GM19463 (cell line): Measurements from ENCODE around the gene TLL2.

Experiments used
- ATAC-seq: cut with Tn5 transposase; IDR thresholded peaks from one replicate; pipeline ENCODE4 v1.9.1; 2021; ENCODE audit warnings: mild to moderate bottlenecking, moderate library complexity; ENCODE audit not compliant: unreplicated experiment

The TLL2 gene

DNA sequence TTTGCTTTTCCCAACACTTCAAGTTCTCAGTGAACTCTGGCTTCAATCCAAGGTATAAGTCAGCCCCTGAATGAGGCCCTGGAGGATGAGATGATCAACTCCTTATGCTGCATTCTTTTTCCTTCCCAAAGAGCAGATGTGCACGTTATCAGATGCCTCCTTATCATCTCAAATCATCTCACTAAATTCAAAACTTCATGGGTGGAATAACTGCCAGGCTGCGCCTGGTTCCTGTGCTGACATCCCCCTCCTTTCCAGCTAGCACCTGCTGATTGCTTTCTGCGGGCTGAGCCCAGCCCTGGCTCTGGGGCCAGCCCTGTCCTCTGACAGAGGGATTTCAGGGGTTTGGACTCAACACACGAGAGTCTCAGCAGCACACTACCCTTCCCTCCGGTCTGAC, 44.9 kb downstream of the TLL2 start:
- ATAC-seq, result no peak

DNA sequence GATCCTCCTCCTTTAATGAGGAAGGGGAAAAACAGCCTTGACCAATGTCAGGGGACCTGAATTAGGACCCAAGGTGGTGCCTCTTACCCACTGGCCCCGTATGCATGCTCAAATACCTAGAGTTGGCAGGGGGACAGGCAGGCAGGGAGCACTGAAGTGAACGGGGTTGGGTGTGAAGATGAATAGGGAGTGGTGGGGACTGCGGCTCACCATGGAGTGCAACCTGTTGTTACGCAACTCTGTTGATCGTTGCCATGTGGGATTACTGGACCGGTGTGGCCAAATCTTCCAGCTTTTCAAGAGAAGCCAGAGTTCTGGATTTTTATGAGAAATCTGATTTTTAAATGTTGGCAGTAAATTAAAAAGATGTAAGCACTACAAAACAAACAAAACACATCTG, 48.1 kb downstream of the TLL2 start:
- ATAC-seq, result no peak

DNA sequence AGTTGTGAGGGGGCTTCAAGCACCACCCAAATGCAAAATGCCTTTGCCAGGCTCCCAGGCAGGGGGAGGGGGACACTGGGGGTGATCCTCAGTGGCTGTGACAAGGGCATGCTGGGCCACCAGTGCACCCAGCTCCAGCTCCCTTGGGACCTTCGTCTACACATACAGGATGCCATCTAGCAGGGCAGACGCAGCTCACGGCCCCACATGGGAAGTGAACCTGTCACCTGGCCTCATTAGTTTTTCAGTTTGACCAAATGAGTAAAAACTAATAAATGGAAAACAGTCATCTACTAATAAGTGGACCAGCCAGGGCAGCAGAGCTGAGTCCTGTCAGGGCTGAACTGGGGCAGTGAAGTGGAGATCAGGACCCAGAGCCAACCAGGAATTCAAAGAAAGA, 50.2 kb downstream of the TLL2 start:
- no peak for ATAC-seq

DNA sequence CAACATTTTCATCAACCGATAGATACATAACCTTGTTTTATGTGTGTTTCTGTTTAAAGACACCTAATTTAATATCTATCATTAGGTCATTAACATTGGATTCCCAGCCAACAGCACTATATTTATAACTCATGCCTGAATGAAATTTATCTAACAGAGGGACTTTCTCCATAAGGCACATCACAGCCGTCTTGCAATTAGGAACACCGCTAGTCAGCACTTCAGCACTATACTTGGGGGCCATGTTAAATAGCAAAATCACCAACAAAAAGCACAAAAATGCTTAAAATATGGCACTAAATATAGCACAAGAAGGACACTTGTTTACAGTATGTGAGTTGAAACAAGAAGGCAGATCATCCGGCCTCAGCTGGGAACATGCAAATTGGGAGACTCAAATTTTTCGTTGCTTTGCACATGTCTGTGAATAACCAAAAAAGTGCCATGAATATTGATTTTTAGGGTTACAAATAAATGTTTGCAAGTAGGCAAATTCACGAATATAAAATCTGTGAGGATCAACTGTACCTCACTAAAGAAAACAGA, 51.0 kb downstream of the TLL2 start:
- no peak for ATAC-seq

DNA sequence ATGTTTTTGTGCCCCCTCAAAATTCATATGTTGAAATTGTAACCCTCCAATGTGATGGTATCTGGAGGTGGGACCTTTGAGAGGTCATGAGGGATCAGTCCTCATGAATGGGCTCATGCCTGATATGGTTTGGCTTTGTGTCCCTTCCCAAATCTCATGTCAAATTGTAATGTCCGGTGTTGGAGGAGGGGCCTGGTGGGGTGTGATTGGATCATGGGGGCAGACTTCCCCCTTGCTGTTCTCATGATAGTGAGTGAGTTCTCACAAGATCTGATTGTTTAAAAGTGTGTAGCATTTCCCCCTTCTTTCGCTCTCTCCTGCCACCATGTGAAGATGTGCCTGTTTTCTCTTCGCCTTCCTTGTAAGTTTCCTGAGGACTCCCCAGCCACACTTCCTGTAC, 53.4 kb downstream of the TLL2 start:
- ATAC-seq, result no peak

DNA sequence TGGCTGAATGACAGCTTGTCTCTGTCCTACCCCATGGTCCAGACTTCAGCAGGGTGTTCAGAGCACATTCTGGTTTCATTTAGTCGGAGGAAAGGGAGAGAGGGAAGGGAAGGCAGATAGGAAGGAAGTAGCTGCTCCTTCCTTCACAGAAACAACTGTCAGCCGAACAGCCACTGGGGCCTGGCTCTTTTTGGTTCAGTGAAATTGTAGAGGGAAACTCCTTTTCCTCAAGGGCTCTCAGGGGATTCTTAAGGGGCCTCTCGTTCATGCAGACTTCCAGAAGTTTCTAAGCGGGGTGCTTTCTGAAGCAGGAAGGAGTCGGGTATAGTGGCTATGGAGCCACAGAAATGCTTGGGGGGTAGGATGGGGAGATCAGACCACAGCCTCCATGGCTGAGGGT, 56.4 kb downstream of the TLL2 start:
- no peak for ATAC-seq

DNA sequence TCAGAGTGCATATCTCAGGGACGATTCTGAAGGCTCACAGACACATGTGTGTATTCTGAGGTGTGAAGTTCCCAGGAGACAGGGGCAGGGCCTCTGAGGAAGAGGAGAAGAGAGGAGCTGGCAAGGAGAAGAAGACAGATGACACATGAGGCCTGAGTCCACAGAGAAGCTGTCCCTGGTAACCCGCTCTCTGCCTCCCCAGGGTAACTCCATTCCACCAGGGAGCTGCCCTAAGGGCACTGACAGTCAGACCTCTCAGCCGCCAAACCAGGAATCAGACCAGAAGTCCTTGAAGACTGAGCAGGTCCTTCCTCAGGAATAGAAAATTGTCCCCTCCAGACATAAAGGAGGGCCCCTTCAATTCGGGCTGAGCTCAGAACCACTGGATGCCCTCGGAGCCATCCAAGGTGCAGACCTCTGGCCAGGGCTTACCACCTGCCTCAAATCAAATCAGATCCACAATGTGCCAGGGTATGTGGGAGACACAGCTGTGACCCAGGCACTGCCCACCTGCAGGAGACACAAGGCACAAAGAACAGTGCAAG, 57.4 kb downstream of the TLL2 start:
- no peak for ATAC-seq

DNA sequence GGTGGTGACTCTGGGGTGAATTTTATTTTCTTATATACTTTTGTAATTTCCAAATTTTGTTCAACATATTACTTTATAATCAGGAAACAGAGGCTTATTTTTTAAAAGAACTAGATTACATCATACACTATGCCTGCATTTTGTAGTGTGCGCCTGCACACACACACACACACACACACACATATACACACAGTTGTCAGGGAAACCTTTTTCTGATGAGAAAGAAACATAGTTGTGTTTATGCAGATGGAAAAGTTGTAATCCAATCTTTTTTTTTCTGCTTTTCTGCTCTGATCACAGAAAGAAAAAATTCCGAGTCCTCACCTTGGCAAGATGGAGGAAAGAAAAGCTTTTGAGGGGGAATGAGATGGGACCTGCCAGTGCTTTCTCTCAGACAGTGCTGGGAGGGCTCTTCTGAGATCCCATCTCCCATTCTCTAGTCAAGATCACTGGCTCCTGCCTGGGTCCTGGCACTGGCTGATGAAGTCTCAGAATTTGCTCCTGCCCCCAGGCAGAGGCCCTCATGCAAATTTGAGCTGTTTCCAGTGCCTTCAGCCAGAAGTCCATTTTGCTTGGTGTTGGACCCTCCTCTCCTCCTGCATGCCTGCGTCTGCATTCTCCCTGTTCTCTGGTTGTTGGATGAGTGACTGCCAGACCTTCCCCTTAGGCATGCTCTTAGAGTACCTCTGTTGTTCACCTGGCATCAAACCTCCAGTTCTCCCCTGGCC, 59.7 kb downstream of the TLL2 start:
- no peak for ATAC-seq

DNA sequence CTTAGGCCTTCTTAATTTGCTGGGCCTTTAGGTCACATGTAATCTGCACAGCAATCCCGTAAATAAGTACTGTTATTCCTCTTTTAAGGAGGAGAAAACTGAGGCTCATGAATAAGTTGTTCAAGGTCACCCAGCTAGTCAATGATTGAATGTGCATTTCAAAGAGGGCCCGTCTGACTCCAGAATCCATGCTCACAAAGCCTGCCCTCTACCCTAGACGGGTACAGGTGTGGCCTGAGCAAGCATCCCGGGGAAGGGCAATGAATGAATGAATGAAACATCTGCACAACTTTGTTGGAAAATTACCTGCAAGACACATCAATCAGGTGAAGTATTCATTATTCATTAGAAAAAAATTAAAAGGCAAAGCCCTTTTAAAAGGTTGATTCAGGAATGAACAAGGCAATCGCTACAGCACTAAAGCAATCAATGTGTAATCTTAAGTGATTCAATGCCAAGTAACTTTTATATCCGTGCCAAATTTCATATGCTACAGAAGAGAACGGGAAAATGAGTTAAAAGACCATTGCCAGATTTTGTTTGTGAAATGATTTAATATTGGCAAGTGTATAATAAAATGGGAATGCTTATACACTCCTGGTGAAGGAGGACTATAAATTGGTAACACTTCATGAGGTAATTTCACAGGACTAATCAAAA, 61.1 kb downstream of the TLL2 start:
- no peak for ATAC-seq

DNA sequence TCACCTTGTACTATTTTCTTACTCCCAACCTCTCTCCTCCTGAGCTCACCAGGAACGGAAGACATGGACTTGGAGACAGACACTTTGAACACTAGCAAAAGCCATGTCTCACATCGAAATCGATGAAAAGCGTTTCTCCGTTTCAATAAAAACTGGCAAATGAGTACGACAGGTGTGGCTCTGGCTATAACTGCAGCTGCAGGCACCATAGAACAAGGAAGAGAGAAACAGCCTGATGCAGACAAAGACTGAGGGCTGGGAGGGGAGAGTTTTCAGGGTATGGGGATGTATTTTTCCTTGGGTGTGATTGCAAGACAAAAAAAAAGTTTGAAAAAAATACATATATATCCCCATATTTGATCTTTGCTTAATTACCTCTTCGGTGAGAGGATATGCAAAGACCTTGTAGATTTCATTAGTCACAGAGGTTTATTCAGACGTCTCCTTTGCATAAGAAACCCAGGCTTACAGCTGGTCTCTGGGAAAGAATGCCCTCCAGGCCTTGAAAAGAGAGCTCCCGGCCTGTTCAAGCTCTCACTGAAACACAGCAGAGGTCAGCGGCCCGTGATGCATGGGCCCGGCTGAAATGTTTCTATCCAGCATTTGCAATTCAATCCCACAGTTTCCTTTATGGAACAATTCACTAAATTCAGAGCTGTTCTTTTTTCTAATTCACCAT, 63.1 kb downstream of the TLL2 start:
- no peak for ATAC-seq

DNA sequence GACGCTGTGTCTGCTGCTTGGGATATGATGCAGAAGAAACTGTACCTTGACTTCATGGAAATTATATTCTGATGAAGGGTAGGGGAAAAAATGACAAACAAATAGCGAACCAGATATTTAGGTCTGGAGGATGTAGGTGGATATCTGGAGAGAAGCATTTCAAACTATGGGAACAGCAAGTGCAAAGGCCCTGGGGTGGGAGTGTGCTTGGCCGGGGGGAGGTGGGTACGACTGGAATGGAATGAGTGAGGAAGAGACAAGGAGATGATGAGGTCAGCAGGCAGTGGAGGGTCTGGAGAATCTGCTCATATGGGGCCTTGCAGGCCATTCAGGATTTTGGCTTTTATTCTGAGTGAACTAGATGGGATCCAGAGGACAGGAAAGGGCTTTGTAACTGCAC, 65.2 kb downstream of the TLL2 start:
- ATAC-seq, result no peak

DNA sequence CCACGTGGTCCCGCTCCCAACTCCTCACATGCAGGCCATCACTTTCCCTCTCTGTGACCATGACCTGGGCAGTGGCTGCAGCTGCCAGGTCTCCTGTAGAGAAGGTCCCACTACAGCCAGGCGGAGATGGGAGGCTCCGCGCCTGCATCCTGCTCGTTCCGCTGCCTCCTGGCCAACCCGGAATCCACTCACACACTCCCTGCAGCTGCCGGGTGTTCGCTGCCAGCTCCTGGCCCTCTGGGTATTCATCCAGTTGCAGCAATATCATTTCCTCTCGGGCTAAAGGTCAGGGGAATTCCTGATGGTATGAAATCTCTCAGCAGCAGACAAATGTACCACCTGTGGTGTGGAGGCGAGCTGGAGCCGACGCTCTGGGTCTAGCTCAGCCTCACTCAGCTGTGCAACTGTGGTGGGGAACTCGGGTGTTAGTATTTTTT, 65.7 kb downstream of the TLL2 start:
- ATAC-seq, result peak; percentile 73

DNA sequence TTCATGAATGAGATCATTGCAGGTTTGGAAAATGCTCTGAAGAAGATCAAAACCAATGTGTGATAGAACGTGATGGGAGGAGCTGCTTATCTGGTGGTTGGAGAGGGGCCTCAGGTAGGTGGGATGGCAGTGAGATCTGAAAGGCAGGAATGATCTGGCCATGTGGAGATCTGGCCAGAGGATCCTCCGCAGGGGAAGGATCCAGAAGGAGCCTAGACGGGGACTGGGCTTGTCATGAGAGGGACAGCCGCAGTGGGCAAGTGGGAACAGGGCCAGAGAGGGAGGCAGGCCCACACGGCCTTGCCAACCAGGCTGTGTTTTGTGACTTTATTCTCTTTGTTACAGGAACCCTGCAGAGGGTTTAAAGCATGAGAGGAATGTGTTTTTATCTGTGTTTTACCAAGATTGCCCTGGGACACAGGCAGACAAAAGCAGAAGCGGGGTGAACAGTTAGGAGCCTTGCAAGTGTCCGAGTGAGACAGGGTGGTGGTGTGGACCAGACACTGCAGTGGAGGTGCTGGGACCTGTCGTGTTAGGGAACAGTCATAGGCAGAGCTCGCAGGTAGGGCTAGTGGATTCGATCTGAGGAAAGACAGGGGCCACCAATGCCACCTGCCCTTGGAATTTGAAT, 66.6 kb downstream of the TLL2 start:
- no peak for ATAC-seq

DNA sequence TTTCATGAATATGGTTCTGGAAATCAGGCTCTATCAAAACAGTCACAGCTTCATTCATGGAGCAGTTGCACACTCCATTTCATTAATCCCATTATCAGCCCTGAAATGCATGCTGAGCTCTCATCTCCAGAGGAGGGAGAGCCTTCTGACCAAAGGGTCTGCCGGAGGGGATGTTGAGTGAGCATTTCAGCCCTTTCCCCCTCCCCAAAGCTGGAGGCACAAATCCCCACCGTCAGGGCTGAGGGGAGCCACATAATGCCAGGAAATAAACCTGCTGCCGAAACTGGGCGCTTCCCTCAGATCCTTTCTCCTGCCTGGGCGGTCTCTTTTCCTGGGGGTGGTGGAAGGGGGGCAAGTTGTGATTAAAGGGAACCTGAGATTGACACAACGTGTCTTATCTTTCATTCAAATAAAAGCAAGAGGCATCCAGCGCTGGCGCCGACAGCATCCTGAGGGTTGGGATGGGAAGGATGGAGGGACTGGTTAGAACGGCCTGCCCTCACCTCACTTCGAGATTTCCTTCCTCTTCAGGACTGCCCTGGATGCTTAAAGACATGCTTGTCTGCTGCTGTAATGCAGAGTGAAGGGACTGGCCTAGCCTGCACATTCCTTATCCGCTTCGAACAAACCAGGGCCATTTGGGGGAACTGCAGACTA, 71.6 kb downstream of the TLL2 start:
- ATAC-seq, result no peak

DNA sequence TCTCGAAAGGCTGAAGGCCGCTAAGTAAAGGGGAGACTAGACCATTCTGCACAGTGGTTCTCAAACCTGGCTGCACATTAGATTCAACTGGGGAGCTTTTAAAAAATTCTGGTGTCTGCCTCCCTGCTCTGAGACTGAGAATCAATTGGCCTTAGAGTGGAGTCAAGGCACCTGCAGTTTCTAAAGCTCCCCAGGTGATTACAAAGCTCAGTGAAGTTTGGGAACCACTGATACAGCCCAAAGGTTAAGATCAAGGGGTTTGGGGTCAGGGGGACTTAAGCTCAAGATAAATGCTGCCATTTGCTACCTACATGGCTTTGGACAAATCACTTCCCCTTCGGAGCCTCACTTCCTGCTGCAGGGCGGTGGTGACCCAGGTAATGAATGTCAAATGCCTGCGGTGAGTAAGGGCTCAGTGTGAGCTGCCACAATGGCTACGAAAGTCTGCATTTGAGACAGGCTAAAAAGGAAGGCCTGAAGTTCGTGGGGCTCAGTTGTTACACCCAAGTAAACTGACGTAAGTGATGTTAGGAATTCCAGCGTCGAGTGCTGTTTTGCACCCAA, 72.3 kb downstream of the TLL2 start:
- ATAC-seq, result no peak

DNA sequence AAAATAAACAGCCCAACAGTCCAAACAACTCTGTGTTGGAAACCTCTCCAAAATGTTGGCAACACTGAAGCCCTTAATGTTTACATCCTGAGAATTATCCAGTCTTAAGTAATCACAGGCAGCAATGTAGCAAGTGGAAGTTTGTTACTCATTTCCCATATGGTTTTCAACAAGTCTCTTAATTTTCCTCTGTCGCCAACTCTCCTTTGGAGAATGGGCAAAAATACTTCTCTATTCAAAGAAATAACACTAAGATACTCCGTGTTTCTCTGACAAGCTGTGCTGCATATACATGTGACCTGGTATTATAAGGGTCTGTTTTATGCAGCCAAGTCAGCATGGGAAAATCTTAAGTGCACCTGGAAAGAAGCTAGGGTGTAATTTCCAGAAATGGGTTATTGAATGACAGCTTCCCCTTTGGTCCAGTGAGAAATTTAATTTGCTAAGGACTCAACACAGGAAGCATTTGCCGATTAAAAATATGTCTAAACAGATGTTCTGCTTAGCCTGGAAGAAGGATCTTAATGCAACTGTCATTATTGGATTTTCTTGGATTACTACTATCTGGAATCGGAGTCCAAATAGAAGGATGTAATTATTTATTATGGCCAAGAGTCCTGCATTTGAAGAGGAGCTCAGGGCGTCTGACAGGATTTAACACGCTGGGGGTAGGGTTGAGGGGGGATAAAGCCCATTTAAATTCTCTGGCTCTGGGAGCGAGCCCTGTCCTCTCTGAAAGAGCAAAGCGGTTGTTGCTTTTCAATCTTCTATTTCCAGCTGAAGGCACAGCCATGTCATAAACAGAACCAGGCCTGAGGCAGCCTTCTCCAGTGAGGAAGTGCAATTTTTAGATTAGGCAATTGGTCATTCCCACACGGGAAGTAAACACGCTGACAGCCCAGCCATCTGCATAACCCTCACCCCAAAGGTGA, 73.1 kb downstream of the TLL2 start:
- no peak for ATAC-seq

DNA sequence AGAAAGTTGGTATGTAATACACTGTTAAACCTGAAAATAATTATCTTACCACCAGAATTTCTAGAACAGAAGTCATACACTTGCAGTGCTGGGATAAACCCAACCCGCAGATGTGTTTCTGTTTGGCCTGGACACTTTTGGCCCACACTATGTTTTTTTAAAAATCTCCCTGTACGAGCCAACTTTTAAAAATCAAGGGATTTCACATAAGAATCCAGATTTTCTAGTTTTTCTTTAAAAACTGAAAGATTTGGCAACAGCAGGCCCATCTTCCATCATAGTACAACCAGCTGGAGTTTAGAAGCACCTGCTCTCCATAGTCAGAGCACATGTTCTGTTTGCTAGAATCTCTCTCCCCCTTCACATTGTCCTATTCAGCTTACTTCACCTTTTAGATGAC, 74.0 kb downstream of the TLL2 start:
- ATAC-seq, result no peak

DNA sequence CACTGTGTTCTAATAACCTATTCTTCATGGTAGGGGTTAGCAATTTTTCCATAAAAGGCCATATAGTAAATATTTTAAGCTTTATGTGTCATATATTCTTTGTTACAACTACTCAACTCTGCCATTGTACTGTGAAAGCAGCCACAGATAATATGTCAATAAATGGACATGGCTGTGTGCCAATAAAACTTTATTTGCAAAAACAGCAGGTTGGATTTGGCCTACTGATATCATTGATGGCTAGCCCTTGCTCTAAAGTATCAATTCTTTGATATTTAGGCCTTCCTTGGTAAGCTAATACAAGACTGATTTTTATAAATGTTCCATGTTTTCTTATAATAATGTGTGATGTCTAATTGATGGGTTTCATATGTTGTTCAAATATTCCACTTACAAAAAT, 77.7 kb downstream of the TLL2 start:
- ATAC-seq, result no peak
